GM21786 (cell line): ENCODE data around the gene BSX.

Experiments
- ATAC-seq: cut with Tn5 transposase; IDR thresholded peaks from one replicate; pipeline ENCODE4 v1.9.1; 2021; ENCODE audit not compliant: unreplicated experiment

The BSX gene

DNA sequence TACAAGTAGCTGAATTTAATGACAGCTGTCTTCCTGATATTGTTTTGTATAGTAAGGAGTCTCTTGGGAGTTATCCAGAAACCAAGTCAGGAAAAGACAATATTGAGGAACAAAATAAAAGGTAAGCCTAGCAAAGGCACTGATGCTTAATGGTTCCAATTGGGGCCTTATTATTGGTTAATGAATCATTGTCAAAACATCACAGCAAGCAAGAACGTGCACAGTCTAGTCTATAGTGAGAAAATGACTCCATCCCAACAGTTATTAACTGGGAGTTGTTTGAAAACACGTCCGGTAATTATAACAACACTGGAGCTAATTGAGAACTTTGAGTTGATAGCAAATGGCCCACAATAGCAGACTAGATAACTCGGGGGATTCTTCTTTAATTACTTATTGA is 17.7 kb downstream of the BSX start:
- no peak for ATAC-seq

DNA sequence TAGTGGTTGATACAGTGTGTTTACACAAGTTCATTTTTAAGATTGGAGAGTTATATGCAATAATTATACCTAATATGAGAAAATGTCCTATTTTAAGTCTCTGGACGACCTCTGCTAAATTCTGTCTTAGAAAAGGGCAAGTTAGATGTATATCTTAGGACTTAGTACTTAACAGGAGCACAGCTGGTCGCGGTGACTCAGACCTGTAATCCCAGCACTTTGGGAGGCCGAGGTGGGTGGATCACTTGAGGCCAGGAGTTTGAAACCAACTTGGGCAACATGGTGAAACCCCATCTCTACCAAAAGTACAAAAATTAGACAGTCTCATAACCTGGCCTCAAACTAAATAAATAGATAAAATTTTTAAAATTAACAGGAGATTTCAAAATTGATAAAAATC is 27.2 kb downstream of the BSX start:
- no peak for ATAC-seq

- no peak for ATAC-seq
Observed at GRCh38 chr11:122951211-122951610, 30.4 kb downstream of the BSX start.

DNA sequence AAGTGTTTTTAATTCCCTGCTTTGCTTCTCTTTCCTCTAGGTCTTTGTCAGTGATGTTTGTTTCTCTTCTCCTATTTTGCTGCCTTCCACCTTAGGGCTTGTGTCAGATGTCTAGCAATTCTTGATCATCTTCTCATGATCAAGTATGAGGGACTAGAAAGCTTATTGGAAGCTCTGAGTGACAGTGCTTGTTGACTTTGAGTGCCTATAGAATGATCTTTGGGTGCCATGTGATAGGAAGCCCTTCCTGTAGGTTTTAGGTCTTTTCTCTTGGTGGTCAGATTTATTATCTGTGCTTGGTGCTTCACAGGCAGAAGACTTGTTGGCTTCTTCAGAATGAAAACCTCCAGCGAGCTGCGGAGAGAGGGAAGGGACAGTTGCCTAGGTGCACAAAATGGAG is 43.1 kb downstream of the BSX start:
- ATAC-seq, result no peak

GRCh38 chr11:122937983-122938382 is 43.7 kb downstream of the BSX start:
- no peak for ATAC-seq

- ATAC-seq, result no peak
Observed at GRCh38 chr11:122933416-122933815, 48.2 kb downstream of the BSX start.

GRCh38 chr11:122931510-122931909 is 50.1 kb downstream of the BSX start:
- ATAC-seq, result no peak
